Measurements from ENCODE around the gene USP11. TPM values are rescaled to one million over a fixed set of nuclear protein-coding genes. Genes with fewer than 3 reads are reported as not detected.

USP11 gene
- total and polyA plus RNA-seq, 2 experiments from 2014 or later = 64.2 to 65.1 TPM

- no peak for ATAC-seq
Measured at GRCh38 chrX:47247206-47247998, 14.6 kb downstream of the USP11 start.

GRCh38 chrX:47247999-47248320 lies 15.2 kb downstream of the USP11 start:
- H3K36me3 ChIP-seq (ENCODE audit: insufficient read depth) = no peaks in the 10 kb centered on the region
- no peaks in the 10 kb centered on the region for H3F3A ChIP-seq (replicated peaks; ENCODE audit: low read depth)
- no peak overlapping the region for H3K27ac ChIP-seq (ENCODE audit: low read depth)
- no peak overlapping the region for H3K4me3 Mint-ChIP-seq
- H3K36me3 Mint-ChIP-seq (ENCODE audit: low read depth) = peaks cover 42% of the 10 kb centered on the region
- no peaks in the 10 kb centered on the region for H3K4me1 Mint-ChIP-seq
- H3K4me2 ChIP-seq = no peak overlapping the region
- H3K27me3 Mint-ChIP-seq (ENCODE audit: insufficient read depth, low read depth, poor library complexity) = peaks cover 7% of the 10 kb centered on the region
- no peaks in the 10 kb centered on the region for H3K4me1 ChIP-seq (ENCODE audit: insufficient read depth)
- DNase-seq (ENCODE audit: low spot score) (no peak), ATAC-seq (no peak)
- H3K4me3 ChIP-seq = no peak overlapping the region
- H3K27me3 ChIP-seq (ENCODE audit: insufficient read depth) = no peaks in the 10 kb centered on the region
- no peak overlapping the region for H2AFZ ChIP-seq
- H3K9me3 Mint-ChIP-seq = no peaks in the 10 kb centered on the region
- H3K27ac Mint-ChIP-seq = no peak overlapping the region
- H3K9me2 ChIP-seq (ENCODE audit: insufficient read depth) = no peaks in the 10 kb centered on the region
- no peaks in the 10 kb centered on the region for H3K79me2 ChIP-seq (replicated peaks; ENCODE audit: insufficient read depth)
- no peaks in the 10 kb centered on the region for H4K20me1 ChIP-seq (replicated peaks; ENCODE audit: insufficient read depth)
- TF ChIP-seq EZH2 (IDR thresholded peaks at IDR 0.05; ENCODE audit: low read depth, unreplicated experiment) (no peak), ZNF462 (CRISPR knock-in tag; IDR thresholded peaks at IDR 0.05) (no peak), CTCF (conservative IDR thresholded peaks at IDR 0.05; ENCODE audit: low read depth in 2 of 2) (no peak), ZNF331 (CRISPR knock-in tag; IDR thresholded peaks at IDR 0.05; ENCODE audit: low read depth) (no peak), POLR2AphosphoS5 (IDR thresholded peaks at IDR 0.05; ENCODE audit: low read depth) (no peak), JUNB (IDR thresholded peaks at IDR 0.05; ENCODE audit: unreplicated experiment) (no peak)

More at GRCh38 chrX:47247206-47247998, 14.6 kb downstream of the USP11 start:
- no peaks in the 10 kb centered on the region for H3F3A ChIP-seq (replicated peaks; ENCODE audit: low read depth)
- Mint-ChIP-seq H3K36me3 (ENCODE audit: low read depth) (peaks cover 47% of the 10 kb centered on the region), H3K27me3 (ENCODE audit: insufficient read depth, low read depth, poor library complexity) (peaks cover 7% of the 10 kb centered on the region), H3K27ac (no peak overlapping the region), H3K4me1 (no peaks in the 10 kb centered on the region), H3K4me3 (no peak overlapping the region), H3K9me3 (no peaks in the 10 kb centered on the region)
- H3K4me2 ChIP-seq = no peak overlapping the region
- H3K27ac ChIP-seq (ENCODE audit: low read depth) = no peak overlapping the region
- TF ChIP-seq NANOG (IDR thresholded peaks at IDR 0.05; ENCODE audit: borderline replicate concordance) (no peak), CTCF (conservative IDR thresholded peaks at IDR 0.05; ENCODE audit: low read depth in 2 of 2) (no peak), JUNB (IDR thresholded peaks at IDR 0.05; ENCODE audit: unreplicated experiment) (no peak)
- H3K36me3 ChIP-seq (ENCODE audit: insufficient read depth) = no peaks in the 10 kb centered on the region
- no peak for DNase-seq (ENCODE audit: low spot score)
- no peaks in the 10 kb centered on the region for H3K4me1 ChIP-seq (ENCODE audit: insufficient read depth)
- H3K27me3 ChIP-seq (ENCODE audit: insufficient read depth) = no peaks in the 10 kb centered on the region
- H3K79me2 ChIP-seq (replicated peaks; ENCODE audit: insufficient read depth) = no peaks in the 10 kb centered on the region
- no peaks in the 10 kb centered on the region for H3K9me2 ChIP-seq (ENCODE audit: insufficient read depth)
- H3K4me3 ChIP-seq = no peak overlapping the region
- no peak overlapping the region for H2AFZ ChIP-seq
- no peaks in the 10 kb centered on the region for H4K20me1 ChIP-seq (replicated peaks; ENCODE audit: insufficient read depth)
